ENCODE data around the gene ELAC1. TPM values are rescaled to one million over a fixed set of nuclear protein-coding genes. Genes with fewer than 3 reads are reported as not detected.

Gene ELAC1, protein sequence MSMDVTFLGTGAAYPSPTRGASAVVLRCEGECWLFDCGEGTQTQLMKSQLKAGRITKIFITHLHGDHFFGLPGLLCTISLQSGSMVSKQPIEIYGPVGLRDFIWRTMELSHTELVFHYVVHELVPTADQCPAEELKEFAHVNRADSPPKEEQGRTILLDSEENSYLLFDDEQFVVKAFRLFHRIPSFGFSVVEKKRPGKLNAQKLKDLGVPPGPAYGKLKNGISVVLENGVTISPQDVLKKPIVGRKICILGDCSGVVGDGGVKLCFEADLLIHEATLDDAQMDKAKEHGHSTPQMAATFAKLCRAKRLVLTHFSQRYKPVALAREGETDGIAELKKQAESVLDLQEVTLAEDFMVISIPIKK
- 4.4 to 5.2 TPM (median 4.5 TPM) in 5 replicates for total RNA-seq (2022; extraction: Qiagen RNA extraction; ENCODE audit: low read depth)

GRCh38 chr18:50967714-50968661 is at the start of gene ELAC1:
TSS of gene ELAC1 (plus strand) at chr18:50968040. CDS start at chr18:50974405, 6,365 bp downstream.

DNA sequence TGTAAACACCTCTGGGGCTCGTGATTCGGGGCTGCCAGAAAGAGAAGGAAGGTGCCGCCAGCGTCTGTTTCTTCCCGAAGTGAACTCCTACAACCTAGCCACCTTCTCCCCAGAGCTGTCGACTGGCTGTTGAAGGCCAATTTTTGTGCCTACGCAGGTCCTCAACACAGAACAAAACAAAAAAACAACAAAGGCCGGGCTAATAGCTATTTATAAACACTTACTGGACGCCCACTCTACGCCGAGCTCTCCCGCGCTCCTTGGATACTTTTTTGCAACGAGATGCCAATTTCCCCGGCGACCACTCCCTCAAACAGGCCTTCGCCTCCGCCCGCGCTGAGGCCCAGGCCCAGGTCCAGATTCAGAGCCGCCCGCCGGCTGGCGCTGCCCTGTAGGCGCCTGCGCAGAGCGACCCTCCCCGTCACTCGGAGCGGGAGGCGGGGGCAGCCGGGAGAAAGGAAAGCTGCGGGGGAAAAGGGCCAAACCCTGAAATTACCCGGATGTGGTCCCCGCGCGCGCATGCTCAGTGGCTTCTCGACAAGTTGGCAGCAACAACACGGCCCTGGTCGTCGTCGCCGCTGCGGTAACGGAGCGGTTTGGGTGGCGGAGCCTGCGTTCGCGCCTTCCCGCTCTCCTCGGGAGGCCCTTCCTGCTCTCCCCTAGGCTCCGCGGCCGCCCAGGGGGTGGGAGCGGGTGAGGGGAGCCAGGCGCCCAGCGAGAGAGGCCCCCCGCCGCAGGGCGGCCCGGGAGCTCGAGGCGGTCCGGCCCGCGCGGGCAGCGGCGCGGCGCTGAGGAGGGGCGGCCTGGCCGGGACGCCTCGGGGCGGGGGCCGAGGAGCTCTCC is 62.1 kb downstream of the ELAC1 start, which contains the start of gene SMAD4:
SMAD4 (plus strand) TSS at position 520 of the 843 bp plus-strand sequence. CDS start 16,834 bp downstream, outside the sequence.

Other genes starting within 250 kb of the ELAC1 start
- 0.09 to 0.36 TPM (median 0.25 TPM) in 5 replicates for gene MRO, start 148.0 kb upstream of the ELAC1 start, total RNA-seq (2022; extraction: Qiagen RNA extraction; ENCODE audit: low read depth)
- gene ME2, start 88.9 kb upstream of the ELAC1 start, total RNA-seq (2022; extraction: Qiagen RNA extraction; ENCODE audit: low read depth) = 34.7 to 45.4 TPM (median 40.1 TPM) in 5 replicates
- 47.0 to 70.3 TPM (median 59.2 TPM) in 5 replicates for gene SMAD4, start 62.2 kb downstream of the ELAC1 start, total RNA-seq (2022; extraction: Qiagen RNA extraction; ENCODE audit: low read depth)
- 18.8 to 26.0 TPM (median 24.7 TPM) in 5 replicates for gene MEX3C, start 229.6 kb downstream of the ELAC1 start, total RNA-seq (2022; extraction: Qiagen RNA extraction; ENCODE audit: low read depth)

All from A549 treated with DMSO at 1 μM for 4 hours (cell line).